Measurements from ENCODE around the gene OR9A4.
A peak's percentile ranks its signal among the peaks of the same experiment; 100 is the strongest.

OR9A4 gene

GRCh38 chr7:141949451-141949850 lies 33.3 kb downstream of the OR9A4 start:
- peak; percentile 94 for DNase-seq

- no peak for DNase-seq
Observed at GRCh38 chr7:141949911-141950310, 33.7 kb downstream of the OR9A4 start.

DNA sequence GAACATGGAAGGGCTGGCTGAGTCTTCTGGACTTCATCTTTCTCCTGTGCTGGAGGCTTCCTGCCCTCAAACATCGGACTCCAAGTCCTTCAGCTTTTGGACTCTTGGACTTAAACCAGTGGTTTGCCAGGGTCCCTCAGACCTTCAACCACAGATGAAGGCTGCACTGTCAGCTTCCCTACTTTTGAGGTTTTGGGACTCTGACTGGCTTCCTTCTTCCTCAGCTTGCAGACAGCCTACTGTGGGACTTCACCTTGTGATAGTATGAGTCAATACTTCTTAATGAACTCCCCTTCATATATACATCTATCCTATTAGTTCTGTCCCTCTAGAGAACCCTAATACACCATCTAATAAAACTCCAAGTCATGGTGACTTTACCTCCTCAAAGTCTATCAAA lies 34.6 kb downstream of the OR9A4 start:
- peak; percentile 62 for DNase-seq

GRCh38 chr7:141952461-141952860 lies 36.3 kb downstream of the OR9A4 start:
- peak; percentile 15 for DNase-seq

DNA sequence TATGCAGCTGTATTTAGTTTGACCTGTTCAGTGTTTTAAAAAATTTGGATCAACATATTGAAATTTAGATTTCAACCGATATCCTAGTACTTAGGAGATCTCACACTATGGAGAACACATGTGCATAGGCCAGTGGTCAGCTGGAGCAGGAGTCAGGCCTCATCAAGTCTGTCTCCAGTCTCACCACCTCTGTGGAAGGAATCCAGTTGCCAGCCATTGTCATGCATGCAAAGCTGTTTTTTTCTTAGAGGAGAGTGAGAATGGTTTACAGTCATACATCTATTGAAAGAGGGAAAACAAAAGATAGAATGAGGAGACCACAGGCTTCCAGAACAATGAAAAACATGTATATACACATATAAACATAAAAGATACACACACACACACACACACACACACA lies 38.1 kb downstream of the OR9A4 start:
- DNase-seq: no peak

DNA sequence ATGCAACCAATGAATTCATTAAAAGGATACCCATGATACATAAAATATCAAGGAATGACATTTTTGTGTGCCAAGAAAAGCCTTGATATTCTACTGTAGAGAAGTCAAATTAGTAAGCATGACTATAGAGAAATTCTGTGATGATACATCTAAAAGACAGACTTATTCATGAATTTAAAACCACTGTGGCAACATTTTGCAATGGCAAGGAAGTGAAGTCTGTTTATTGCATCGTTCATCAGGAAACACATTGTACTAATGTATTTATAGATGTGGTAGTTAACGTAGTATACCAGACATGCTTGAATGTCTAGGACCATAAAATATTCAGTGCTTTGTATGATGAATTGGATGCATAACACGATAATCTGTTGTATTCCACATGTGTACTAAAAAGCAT lies 39.9 kb downstream of the OR9A4 start:
- peak; percentile 94 for DNase-seq

GRCh38 chr7:141960687-141961422 lies 44.7 kb downstream of the OR9A4 start:
- peak; percentile 98 for DNase-seq

Measured in MV-4-11 (cell line).